PFSK-1 (cell line): ENCODE results near the gene KCNK6.

Source experiments
- POLR2AphosphoS5 ChIP-seq: IDR thresholded peaks from 2 replicates; pipeline ENCODE4 v1.6.1; 2012; ENCODE audit warnings: low read depth, mild to moderate bottlenecking, control low read depth, low read length, moderate library complexity
- SIN3A ChIP-seq: IDR thresholded peaks from 2 replicates; pipeline ENCODE4 v1.6.1; 2012; ENCODE audit warnings: mild to moderate bottlenecking, low read length, moderate library complexity, borderline replicate concordance; ENCODE audit not compliant: insufficient read depth
- TF ChIP-seq, protein P1 (sequence below), 2 experiments: IDR thresholded peaks; 2 replicates each; pipeline versions ENCODE4 v1.6.1 to v1.8.0; 2011 to 2012; ENCODE audit warnings: low read depth in 2 of 2, low read length in 2 of 2, control low read depth in 1 of 2, inconsistent platforms in 1 of 2, mild to moderate bottlenecking in 1 of 2, moderate library complexity in 1 of 2; ENCODE audit not compliant: insufficient read depth in 1 of 2

DNA sequence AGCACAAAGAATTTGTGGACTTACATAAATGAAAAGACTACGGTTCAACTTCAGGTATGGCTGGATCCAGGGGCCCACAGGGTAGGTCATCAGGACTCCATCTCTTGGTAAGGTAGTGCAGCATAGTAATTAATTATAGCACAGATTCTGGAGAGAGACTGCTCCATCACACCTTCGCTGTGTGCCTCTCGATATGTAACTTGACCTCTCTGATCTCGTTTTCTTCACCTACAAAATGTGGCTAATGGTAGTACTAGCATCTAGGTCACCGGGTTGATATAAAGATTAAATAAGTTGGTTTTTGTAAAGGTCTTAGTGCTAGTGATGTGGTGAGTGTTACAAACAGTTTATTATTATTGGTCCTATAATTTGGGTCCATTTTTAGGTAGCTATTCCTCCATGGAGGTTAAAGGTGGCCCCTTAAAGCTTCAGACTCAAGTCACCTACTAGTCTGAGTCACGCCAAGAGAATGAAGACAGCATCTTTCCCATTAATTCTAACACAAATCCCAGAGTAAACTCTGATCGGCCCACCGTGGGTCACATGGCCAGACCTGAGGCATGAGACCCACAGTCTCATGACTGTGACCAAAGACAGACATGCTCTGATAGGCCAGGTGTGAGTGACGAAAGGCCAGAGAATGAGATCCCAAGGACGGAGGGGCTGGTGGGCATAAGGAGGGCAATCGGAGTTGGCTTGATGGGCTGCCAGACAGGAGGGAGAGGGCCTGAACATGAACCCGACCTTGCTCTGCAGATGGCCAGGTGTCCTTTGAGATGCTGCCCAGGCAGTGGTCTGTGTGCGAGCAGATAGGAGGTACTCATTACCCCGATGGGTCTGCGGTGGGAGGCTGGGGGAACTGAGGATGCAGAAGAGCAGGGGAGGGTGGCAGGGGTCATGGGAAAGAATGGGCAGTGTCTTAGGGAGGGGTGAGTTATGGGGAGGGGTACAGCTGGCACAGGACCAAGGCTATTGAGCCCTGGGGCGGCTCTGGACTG lies 36.4 kb downstream of the KCNK6 start:
- TF ChIP-seq, protein P1, sequence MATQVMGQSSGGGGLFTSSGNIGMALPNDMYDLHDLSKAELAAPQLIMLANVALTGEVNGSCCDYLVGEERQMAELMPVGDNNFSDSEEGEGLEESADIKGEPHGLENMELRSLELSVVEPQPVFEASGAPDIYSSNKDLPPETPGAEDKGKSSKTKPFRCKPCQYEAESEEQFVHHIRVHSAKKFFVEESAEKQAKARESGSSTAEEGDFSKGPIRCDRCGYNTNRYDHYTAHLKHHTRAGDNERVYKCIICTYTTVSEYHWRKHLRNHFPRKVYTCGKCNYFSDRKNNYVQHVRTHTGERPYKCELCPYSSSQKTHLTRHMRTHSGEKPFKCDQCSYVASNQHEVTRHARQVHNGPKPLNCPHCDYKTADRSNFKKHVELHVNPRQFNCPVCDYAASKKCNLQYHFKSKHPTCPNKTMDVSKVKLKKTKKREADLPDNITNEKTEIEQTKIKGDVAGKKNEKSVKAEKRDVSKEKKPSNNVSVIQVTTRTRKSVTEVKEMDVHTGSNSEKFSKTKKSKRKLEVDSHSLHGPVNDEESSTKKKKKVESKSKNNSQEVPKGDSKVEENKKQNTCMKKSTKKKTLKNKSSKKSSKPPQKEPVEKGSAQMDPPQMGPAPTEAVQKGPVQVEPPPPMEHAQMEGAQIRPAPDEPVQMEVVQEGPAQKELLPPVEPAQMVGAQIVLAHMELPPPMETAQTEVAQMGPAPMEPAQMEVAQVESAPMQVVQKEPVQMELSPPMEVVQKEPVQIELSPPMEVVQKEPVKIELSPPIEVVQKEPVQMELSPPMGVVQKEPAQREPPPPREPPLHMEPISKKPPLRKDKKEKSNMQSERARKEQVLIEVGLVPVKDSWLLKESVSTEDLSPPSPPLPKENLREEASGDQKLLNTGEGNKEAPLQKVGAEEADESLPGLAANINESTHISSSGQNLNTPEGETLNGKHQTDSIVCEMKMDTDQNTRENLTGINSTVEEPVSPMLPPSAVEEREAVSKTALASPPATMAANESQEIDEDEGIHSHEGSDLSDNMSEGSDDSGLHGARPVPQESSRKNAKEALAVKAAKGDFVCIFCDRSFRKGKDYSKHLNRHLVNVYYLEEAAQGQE (IDR thresholded peaks at IDR 0.05; ENCODE audit: insufficient read depth in 1 of 2, low read depth in 2 of 2, low read length in 2 of 2) = no peak
- TF ChIP-seq POLR2AphosphoS5 (no peak), SIN3A (no peak)
